Right ventricle myocardium inferior (tissue), 1 donor: ENCODE data around the gene SEC11A. TPM values are rescaled to one million over a fixed set of nuclear protein-coding genes. Genes with fewer than 3 reads are reported as not detected.
A peak's percentile ranks its signal among the peaks of the same experiment; 100 is the strongest.
"Not testable (repeated sequence)": the region's sequence is repeated elsewhere in the genome, so short reads cannot be mapped to it uniquely, and the experiment has no call there.

Source experiments
- ATAC-seq: fragments of 200-7000 bp; cut with Tn5 transposase; one replicate; pipeline ENCODE4 v1.9.1; 2020; ENCODE audit warnings: mild to moderate bottlenecking, moderate library complexity
- DNase-seq: peaks from one replicate; pipeline ENCODE4 v3.0.0; 2021; ENCODE audit errors: missing footprints
- intact Hi-C: fragments of 100-400 bp; cut with DNase I; formaldehyde crosslinking; loops from one replicate; pipeline ENCODE4 v1.11.0; 2022
- total RNA-seq: library from RNA; stranded (reverse); fragmentation: NEBNext Ultra II Directional; extraction: Animal tissue kit (Norgen Biotek cat#: 25700); gene quantifications from one replicate; pipeline ENCODE4 v1.2.1, GENCODE V29; 2021
- donor health status: DM: no; HTN: yes; CAD: no; lungs with severe emphysema.

The SEC11A gene
- total RNA-seq, 1 donor from 2014 or later = 84.7 TPM

DNA sequence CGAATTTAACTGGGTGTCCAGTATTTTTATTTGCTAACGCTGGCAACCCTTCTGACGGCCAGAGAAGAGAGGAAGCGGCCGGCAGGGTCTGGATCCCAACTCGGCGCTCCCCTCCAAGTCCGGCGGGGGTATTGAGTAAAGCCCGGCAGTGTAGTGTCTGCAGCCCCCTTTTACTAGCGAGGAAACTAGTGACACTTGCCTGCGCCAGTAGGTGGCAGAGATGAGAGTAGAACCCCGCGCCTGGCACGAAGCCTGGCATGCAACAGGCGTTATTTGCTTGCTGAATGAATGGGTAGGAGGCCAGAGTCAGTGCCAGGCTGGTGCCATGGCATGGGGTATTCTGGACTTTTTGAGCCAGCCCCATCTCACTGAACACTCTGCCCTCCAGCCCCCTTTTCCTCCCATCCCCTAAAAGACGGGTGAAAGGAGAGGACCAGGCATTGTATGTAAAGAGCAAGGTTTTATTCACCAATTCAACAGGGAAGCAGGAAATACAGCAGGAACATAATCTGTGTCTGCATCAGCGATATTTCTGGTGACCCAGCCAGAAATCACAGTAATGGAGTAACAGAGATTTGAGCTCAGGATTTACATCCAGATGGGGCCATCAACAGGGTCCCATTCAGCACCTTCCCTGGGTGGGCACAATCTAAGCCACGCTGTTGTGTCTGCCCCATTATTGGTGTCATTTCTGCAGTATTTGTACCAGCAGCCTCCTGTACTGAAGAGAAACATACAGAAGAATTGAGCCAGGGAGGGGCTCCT is 61.1 kb downstream of the SEC11A start:
- intact Hi-C loops = loop anchor here (2.0 to 5.0 kb wide), 4 partner anchors 47 to 162 kb away; partner anchors contain the start of genes ALPK3, SEC11A and ZSCAN2
- DNase-seq (peak; percentile 91), ATAC-seq (peak; percentile 38)

DNA sequence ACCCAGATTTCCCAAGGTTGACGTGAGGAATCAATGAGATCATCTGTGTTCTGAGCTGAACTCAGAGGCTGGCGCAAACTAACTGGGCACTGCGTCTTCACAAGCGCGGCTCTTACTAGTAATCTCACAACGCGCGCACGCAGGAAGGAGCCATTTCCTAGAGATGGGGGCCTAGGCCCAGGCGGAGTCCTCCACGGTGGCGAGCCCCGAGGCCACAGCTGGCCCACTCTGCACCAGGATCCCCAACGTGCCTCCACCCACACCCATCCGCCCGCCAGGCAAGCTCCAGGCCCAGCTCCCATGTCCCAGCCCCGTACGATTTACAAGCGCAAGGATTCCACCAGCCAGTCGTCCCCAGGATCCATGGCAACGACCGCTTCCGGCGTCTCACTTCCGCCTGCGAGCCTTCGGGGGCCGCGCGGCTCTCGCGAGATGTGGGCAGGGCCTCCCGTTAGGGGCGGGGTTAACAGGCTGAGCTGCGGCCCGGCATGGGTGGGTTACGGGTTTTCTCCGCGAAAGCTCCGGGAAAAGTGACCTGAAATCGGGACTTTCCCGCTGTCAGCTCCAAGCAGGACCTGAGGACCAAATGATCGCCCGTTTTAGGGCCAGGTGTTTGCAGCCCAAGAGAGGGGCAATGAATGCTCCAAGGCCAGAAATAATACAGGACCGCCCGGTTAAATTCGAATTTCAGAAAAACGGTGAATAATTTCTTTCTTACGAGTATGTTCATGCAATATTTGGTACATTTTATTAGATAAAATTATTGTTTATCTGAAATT is 61.8 kb downstream of the SEC11A start, which contains the start of gene WDR73:
TSS of gene WDR73 (minus strand) at position 374 of the 779 bp plus-strand sequence. CDS start at position 365, 9 bp downstream.
- ATAC-seq (peak; percentile 93), DNase-seq (peak; percentile 98)
- intact Hi-C loops = loop anchor here (2.0 kb wide), 2 partner anchors 19 to 53 kb away; partner anchors contain the start of gene ZSCAN2

GRCh38 chr15:84653584-84653909 is 62.4 kb downstream of the SEC11A start:
- intact Hi-C loops = loop anchor here (2.0 kb wide), 1 partner anchor 19 kb away; no protein-coding TSS in a partner anchor
- ATAC-seq (no peak), DNase-seq (no peak)

- intact Hi-C loops = no loop called here
- no peak for ATAC-seq
- DNase-seq = no peak
Observed at GRCh38 chr15:84649706-84650105, 66.2 kb downstream of the SEC11A start.

- ATAC-seq (peak; percentile 53), DNase-seq (peak; percentile 85)
- intact Hi-C loops = no loop called here
Observed at GRCh38 chr15:84648539-84648938, 67.4 kb downstream of the SEC11A start.

GRCh38 chr15:84647726-84648125 is 68.2 kb downstream of the SEC11A start:
- intact Hi-C loops = no loop called here
- DNase-seq (no peak), ATAC-seq (no peak)

GRCh38 chr15:84645997-84646396 is 69.9 kb downstream of the SEC11A start:
- intact Hi-C loops = no loop called here
- no peak for DNase-seq
- ATAC-seq = no peak

DNA sequence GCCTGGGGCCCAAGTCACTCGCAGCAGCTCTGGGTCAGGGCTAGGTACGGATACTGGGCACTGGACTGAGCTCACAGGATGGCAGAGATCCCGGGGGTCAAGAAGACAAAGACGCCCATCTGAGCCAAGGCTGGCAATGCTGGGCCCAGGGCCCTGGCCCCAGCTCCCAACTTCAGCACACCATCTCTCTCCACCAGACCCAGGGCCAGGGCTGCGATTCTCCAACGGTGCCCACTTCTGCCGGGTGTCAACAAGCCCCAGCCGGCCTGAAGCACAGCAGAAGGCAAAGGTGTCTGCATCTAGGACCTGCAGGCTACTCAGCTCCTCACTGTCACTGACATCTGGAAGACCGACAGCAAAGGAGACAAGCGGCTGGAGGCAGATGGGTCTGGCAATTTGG is 70.4 kb downstream of the SEC11A start:
- ATAC-seq = no peak
- intact Hi-C loops = no loop called here
- DNase-seq = no peak

DNA sequence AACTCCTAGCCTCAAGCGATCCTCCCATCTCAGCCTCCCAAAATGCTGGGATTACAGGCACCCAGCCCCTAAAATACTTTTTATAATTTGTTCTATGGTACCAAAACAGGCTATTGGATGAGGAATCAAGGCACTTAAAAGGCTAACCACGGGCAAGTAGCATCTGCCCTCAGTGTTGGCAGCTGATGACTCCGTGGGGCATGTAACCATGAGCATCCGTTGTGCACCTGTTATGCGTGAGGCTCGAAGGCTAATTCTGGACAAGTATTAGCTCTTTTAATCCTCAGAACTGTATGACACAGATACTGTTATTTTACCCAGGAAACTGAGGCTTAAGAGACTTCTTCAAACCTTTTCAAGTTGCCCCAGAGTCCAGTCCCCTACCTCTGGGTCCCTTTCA is 72.1 kb downstream of the SEC11A start:
- DNase-seq (no peak), ATAC-seq (no peak)
- intact Hi-C loops = no loop called here

DNA sequence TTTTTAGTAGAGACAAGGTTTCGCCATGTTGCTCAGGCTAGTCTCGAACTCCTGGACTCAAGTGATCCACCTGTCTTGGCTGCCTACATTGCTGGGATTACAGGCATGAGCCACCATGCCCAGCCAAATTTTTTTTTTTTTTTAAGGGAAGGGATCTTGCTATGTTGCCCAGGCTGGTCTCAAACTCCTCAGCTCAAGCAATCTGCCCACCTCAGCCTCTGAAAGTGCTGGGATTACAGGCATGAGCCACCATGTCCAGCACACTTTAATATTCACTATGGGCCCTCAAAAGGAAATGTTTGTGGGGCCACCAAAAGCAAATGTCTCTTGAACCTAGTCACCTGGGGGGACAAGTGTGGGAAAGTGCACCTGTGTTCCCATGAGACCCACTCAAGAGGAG is 73.3 kb downstream of the SEC11A start:
- intact Hi-C loops, ATAC-seq, DNase-seq: not testable (repeated sequence)

- intact Hi-C loops, DNase-seq, ATAC-seq: not testable (repeated sequence)
Observed at GRCh38 chr15:84641871-84642270, 74.1 kb downstream of the SEC11A start.

DNA sequence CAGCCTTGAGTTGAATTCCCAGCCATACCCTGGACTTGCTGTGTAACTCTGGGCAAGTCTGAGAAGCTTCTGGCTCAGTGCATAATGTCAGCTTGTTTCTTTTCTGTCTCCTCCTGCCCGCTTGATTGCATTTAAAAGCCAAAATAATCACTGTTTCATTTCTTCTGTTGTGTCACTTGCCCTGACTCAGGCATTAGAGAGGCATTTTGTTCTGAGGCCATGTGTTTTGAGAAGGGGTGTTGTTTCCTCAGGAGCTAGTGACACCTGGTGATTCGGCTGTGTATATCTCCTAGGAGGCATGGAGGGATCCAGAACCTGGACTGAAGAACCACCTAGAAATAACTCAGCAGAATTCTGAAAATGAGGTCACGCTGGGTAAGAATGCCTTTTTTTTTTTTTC is 77.8 kb downstream of the SEC11A start:
- intact Hi-C loops = no loop called here
- no peak for DNase-seq
- ATAC-seq = no peak

DNA sequence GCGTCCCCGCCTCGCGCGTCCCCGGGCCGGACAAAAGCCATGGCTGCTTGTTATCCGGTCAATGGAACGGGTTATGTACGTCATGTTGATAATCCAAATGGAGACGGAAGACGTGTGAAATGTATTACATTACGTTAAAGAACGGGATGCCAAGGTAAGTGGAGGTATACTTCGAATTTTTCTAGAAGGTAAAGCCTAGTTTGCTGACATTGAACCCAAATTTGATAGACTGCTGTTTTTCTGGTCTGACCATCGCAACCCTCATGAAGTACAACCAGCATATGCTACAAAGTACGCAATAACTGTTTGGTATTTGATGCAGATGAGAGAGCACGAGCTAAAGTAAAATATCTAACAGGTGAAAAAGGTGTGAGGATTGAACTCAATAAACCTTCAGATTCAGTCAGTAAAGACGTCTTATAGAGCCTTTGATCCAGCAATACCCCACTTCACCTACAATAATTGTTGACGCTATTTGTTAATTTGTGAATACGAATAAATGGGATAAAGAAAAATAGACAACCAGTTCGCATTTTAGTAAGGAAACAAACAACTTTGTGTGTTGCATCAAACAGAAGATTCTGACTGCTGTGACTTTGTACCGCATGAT is 81.6 kb downstream of the SEC11A start:
- intact Hi-C loops = loop anchor here (2.0 kb wide), 1 partner anchor 18 kb away; no protein-coding TSS in a partner anchor
- DNase-seq (no peak), ATAC-seq (no peak)

GRCh38 chr15:84633311-84634227 is 82.4 kb downstream of the SEC11A start:
- intact Hi-C loops = loop anchor here (2.0 kb wide), 1 partner anchor 19 kb away; no protein-coding TSS in a partner anchor
- peak; percentile 91 for DNase-seq
- ATAC-seq = peak; percentile 79

- no peak for DNase-seq
- no peak for ATAC-seq
Observed at GRCh38 chr15:84631706-84632272, 84.2 kb downstream of the SEC11A start.

DNA sequence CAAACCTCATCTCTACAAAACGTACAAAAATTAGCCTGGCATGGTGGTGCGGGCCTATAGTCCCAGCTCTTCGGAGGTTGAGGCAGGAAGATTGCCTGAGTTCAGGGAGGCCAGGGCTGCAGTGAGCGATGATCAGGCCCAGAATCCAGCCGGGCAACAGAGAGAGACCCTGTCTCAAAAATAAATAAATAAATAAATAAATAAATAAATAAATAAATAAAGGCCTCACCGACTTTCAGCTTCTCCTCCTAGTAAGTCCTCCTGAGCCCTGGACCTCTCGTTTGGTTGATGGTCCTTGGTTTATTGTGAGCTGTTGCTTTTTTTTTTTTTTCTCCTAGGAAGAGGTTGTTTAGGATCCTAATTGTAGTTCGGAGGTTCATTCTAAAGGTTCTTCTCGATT is 86.9 kb downstream of the SEC11A start:
- DNase-seq = no peak
- intact Hi-C loops = no loop called here
- no peak for ATAC-seq

More at GRCh38 chr15:84631706-84632272, 84.2 kb downstream of the SEC11A start:
- intact Hi-C loops = loop anchor here (1.0 kb wide), 1 partner anchor 31 kb away; no protein-coding TSS in a partner anchor

GRCh38 chr15:84625123-84625522 is 90.8 kb downstream of the SEC11A start:
- no peak for ATAC-seq
- DNase-seq = no peak
- intact Hi-C loops = no loop called here

GRCh38 chr15:84624359-84624758 is 91.6 kb downstream of the SEC11A start:
- DNase-seq (no peak), ATAC-seq (no peak)
- intact Hi-C loops = no loop called here
